Measurements from ENCODE around the gene SHROOM3.

GRCh38 chr4:76545226-76545884, 110.3 kb downstream of the SHROOM3 start:
- no peak for TF ChIP-seq POLR2A (IDR thresholded peaks at IDR 0.05)
- no peak for TF ChIP-seq CTCF (IDR thresholded peaks at IDR 0.05)
- TF ChIP-seq POLR2AphosphoS5 (IDR thresholded peaks at IDR 0.05; ENCODE audit: insufficient read depth in 1 of 2, low read depth in 1 of 2), result no peak
